Germinal center (tissue), 1 donor: ENCODE data around the gene C4BPA.

Experiments
- DNase-seq: peaks from one replicate; pipeline ENCODE4 v3.0.0; 2012; ENCODE audit warnings: mixed read lengths, low spot score

The C4BPA gene

GRCh38 chr1:207191061-207191460 is 87.0 kb downstream of the C4BPA start:
- DNase-seq: no peak

- DNase-seq: no peak
These were observed 87.7 kb downstream of the C4BPA start for GRCh38 chr1:207191776-207192175.

- no peak for DNase-seq
These were observed 90.2 kb downstream of the C4BPA start for GRCh38 chr1:207194197-207194596.
